Neural progenitor cell (in vitro differentiated cells): ENCODE results near the gene USP53.

Experiments
- CTCF ChIP-seq: fragments of 200-600 bp; sonication (generic); IDR thresholded peaks from 2 replicates; pipeline ENCODE4 v1.5.1; 2017; ENCODE audit warnings: antibody characterized with exemption, mild to moderate bottlenecking
- EZH2phosphoT487 ChIP-seq: fragments of 200-600 bp; sonication (generic); IDR thresholded peaks from 2 replicates; pipeline ENCODE4 v1.6.1; 2017; ENCODE audit warnings: antibody characterized with exemption

DNA sequence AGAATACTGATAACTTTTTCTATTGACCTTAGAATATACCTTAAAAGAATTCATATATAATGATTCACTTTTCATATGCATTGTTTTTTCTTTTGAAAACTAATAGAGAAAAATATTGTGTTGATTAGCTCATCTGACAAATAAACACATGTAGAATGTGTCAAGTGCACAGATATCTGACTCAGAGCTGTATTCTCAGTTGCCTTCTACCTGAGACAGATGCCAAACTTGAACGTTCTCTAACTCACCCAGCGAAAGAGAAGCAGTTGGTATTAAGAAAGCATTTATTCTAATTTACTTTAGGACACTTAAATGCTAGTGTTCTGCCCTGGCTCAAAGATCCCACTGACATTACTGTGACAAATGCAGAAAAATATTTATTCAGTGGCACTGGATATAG is 28.1 kb downstream of the USP53 start:
- TF ChIP-seq CTCF (no peak), EZH2phosphoT487 (no peak)
